HG03135 (cell line): ENCODE data around the gene ZNF296.
"Not testable (repeated sequence)": the region's sequence is repeated elsewhere in the genome, so short reads cannot be mapped to it uniquely, and the experiment has no call there.

ENCODE experiments used
- ATAC-seq: cut with Tn5 transposase; IDR thresholded peaks from one replicate; pipeline ENCODE4 v1.9.1; 2021; ENCODE audit warnings: mild to moderate bottlenecking, moderate library complexity; ENCODE audit not compliant: unreplicated experiment

Gene ZNF296

DNA sequence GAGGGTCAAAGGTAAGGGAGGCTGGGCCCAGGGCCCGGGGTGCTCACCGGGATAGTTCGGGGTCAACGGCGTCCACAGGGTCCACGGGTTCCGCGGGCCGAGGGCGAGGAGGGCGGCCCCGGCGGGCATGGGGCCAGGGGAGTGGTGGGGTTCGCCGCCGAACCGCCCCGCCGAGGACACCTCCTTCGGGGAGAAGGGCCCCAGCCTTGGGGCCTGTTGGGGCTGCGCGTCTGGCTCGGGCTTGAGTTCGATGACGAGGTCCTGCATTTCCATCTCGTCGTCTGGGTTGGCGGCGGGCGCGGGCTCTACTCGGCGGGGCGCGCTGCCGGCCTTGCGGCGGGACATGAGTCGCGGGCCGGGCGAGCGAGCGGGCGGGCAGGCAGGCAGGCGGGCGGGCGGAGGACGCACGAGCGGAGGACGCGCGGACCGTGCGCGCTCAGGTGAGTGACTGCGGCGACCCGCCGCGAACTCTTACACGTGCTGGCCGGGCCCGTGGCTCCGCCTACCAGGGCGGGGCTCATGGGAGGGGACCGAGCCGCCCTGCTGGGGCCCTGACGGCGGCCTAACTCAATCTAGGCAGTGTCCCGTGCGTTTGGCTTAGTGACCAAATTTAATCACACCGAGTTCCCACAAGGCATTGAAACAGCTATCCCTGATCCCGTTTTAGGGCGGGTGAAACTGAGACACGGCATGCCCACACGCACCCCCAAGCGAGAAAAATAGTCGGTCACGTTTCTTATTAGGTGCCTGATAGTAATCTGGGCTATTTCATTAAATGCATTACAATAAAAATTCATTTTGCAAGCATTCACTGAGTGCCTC, at the start of gene ZNF296:
TSS of gene ZNF296 (minus strand) at position 450 of the 822 bp plus-strand sequence. CDS start at position 345, 105 bp downstream.
- ATAC-seq = no peak

- ATAC-seq = no peak
Measured at GRCh38 chr19:45125360-45125759, 49.1 kb upstream of the ZNF296 start.

- no peak for ATAC-seq
Measured at GRCh38 chr19:45124021-45124420, 47.7 kb upstream of the ZNF296 start.

- ATAC-seq = no peak
Measured at GRCh38 chr19:45123440-45123850, 47.2 kb upstream of the ZNF296 start.

DNA sequence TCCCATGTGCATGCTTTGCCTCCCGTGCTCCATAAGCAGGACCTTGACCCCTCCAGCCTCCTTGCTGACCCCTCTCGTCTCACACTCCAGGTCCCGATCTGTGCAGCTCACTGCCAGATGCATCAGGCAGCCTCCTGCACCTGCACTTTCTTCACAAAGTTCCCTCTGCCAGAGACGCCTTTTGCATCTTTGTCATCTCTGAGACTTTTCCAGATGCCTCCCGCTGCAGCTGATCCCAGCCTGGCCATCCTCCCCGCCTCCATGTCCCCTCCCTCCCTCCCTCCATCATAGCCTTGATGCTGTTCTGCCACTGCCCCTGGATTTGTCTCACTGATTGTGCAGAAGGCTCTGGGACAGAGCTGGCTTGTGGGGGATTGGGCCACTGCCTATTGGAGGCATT, 46.6 kb upstream of the ZNF296 start:
- no peak for ATAC-seq

GRCh38 chr19:45121827-45122345, 45.6 kb upstream of the ZNF296 start:
- no peak for ATAC-seq

- ATAC-seq = no peak
Measured at GRCh38 chr19:45119582-45119981, 43.3 kb upstream of the ZNF296 start.

DNA sequence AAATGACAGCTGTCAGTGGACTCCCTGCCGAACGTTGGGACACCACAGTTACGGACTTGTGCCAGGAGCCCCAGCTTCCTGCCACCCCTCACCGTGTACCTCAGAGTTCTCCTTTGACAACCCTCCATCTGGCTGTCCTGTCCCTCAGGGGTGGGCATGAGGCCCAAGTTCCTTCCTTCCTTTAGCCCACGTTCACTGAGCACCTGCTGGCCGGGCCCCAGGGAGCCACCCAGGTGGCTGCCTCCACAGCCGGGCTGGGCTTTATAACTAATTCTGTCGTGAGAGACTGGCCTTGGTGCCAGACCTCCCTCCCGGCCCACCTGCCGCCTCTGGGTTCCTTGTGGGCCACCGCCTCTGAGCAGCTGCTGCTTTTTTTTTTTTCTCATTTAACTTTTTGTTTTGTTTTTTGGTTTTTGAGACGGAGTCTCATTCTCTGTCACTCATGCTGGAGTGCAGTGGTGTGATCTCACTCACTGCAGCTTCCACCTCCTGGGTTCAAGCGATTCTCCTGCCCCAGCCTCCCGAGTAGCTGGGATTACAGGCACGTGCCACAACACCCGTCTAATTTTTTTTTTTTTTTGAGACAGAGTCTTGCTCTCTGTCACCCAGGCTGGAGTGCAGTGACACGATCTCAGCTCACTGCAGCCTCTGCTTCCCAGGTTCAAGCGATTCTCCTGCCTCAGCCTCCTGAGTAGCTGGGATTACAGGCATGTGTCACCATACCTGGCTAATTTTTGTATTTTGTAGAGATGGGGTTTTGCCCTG, 42.5 kb upstream of the ZNF296 start:
- ATAC-seq = not testable (repeated sequence)

DNA sequence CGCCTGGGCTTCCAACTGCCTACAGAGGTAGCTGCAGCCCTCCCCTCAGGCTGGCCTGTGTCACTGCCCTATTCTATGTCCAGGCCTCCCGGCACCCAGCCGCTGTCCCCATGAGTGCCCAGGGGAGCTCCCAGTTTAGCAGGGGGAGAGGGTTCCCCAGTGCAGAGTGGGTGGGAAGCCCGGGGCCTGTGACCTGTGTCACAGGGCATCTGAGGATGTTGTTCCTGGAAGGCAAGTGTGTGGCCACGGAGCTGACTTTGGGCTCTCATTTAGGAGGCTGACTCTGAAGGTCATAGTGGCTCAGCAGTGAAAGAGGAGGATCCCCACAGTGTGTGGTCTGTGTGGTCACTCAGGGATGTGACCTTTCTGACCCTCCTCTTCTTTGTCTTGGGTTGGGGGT, 41.8 kb upstream of the ZNF296 start:
- ATAC-seq = no peak

GRCh38 chr19:45117671-45118070, 41.4 kb upstream of the ZNF296 start:
- ATAC-seq = no peak

DNA sequence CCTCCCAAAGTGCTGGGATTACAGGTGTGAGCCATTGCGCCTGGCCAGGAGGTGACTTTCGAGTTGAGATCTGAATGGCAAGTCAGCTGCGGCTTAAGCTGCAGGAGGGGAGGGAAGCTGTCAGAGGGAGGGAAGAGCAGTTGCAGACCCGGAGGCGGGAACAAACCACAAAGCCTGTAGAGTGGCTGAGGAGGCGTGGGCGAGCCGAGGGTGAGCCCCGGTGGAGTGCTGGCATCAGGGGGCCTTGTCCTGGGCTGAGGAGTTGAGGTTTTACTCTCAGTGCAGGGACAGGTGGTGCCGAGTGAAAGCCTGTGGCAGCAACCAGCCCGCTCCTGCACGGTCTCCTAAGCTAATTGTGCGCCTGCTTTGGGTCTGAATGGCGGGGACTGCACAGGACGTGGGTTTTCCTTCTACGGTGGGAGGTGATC, 40.9 kb upstream of the ZNF296 start:
- ATAC-seq = no peak

- no peak for ATAC-seq
Measured at GRCh38 chr19:45115809-45116615, 39.7 kb upstream of the ZNF296 start.

GRCh38 chr19:45114116-45114515, 37.8 kb upstream of the ZNF296 start:
- no peak for ATAC-seq

- no peak for ATAC-seq
Measured at GRCh38 chr19:45113628-45114027, 37.4 kb upstream of the ZNF296 start.

DNA sequence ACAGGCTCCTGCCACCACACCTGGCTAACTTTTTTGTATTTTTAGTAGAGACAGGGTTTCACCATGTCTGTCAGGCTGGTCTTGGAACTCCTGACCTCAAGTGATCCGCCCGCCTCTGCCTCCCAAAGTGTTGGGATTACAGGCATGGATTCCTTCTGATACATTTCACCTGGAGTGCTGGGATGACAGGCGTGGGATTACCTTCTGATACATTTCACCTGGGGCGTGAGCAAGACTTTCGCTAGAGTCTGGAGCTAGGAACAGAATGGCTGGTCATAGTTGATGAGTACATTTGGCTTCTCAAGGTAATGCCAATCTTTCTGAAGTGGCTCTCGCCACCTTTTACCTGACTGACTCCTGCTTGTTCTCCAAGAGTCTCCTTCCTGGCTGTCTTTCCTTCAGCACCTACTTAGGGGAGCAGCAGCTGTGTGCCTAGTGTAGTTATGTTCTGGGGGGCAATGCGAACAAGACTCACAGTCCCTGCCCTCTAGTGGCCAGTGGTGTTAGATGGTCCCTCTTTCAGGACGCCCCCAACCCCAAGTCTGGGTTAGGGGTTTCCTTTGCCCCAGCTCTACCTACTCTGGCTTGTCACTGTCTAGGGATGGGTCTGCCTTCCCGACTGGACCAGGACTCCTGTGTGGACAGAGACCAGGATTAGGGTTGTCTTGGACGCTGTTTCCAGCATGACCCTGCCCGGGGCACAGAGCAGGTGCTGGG, 36.0 kb upstream of the ZNF296 start:
- ATAC-seq = no peak

DNA sequence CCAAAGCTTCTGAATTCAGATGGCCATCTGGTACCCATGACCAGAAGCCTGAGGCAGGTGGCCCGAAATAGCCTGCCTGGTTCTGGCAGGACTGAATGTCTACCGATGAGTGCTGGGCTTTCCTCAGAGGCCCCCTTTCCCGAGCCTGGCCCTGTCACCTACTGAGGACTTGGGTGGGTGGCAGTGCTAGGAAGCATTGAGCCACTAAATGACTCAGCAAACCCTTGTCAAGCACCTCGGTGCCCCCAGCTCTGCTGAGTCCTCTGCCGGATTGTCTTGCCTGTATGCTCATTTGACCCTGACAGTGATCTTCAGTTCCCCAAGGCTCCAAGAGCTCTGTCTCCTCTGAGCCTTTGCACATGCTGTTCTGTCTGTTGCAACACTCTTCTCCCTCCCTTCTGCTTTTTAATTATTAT, 34.6 kb upstream of the ZNF296 start:
- no peak for ATAC-seq

GRCh38 chr19:45107621-45108150, 31.4 kb upstream of the ZNF296 start:
- no peak for ATAC-seq

- not testable (repeated sequence) for ATAC-seq
Measured at GRCh38 chr19:45106363-45106762, 30.1 kb upstream of the ZNF296 start.

- no peak for ATAC-seq
Measured at GRCh38 chr19:45104658-45105349, 28.5 kb upstream of the ZNF296 start.
